ENCODE results near the gene COL20A1. TPM values are rescaled to one million over a fixed set of nuclear protein-coding genes. Genes with fewer than 3 reads are reported as not detected.

COL20A1 gene
- total and polyA plus RNA-seq, 2 of the 13 experiments (the other 11 are each of a cell fraction or from before 2014, with no cell fraction given) = not detected

GRCh38 chr20:63261060-63261794 lies 31.8 kb upstream of the COL20A1 start (continued):
- TF ChIP-seq ZNF350 (CRISPR knock-in tag; IDR thresholded peaks at IDR 0.05; ENCODE audit: borderline replicate concordance, low read depth) = no peak
- no peak for TF ChIP-seq JUNB (CRISPR knock-in tag; IDR thresholded peaks at IDR 0.05; ENCODE audit: borderline replicate concordance)
- TF ChIP-seq MYC (CRISPR knock-in tag; IDR thresholded peaks at IDR 0.05; ENCODE audit: borderline replicate concordance) = no peak
- no peak for TF ChIP-seq ZNF329 (CRISPR knock-in tag; IDR thresholded peaks at IDR 0.05; ENCODE audit: low read depth)
- TF ChIP-seq SALL1 (CRISPR knock-in tag; IDR thresholded peaks at IDR 0.05) = peak; percentile 57; the same call in 1 of the 2 replicates
- TF ChIP-seq ZNF766 (CRISPR knock-in tag; IDR thresholded peaks at IDR 0.05; ENCODE audit: borderline replicate concordance) = peak; percentile 61; the same call in 1 of the 2 replicates
- no peak for TF ChIP-seq ZBTB40 (IDR thresholded peaks at IDR 0.05)
- TF ChIP-seq ZBTB40 (CRISPR knock-in tag; IDR thresholded peaks at IDR 0.05) = no peak
- no peak for TF ChIP-seq E2F2 (CRISPR knock-in tag; IDR thresholded peaks at IDR 0.05; ENCODE audit: borderline replicate concordance)
- 0 out of 2 replicates have a peak, but pooled peaks have one; percentile 53 for TF ChIP-seq ZNF572 (CRISPR knock-in tag; IDR thresholded peaks at IDR 0.05)
- peak; percentile 43 for TF ChIP-seq XRCC5 (optimal IDR thresholded peaks at IDR 0.05; ENCODE audit: low read length)
- no peak for TF ChIP-seq ZKSCAN1 (IDR thresholded peaks at IDR 0.05; ENCODE audit: low read length)
- no peak for TF ChIP-seq NFAT5 (CRISPR knock-in tag; IDR thresholded peaks at IDR 0.05)
- TF ChIP-seq NAIF1 (CRISPR knock-in tag; IDR thresholded peaks at IDR 0.05; ENCODE audit: borderline replicate concordance) = no peak
